ENCODE data around the gene FZR1.
"Not testable (repeated sequence)": the region's sequence is repeated elsewhere in the genome, so short reads cannot be mapped to it uniquely, and the experiment has no call there.

FZR1 gene

GRCh38 chr19:3549816-3550215 lies 43.7 kb downstream of the FZR1 start:
- DNase-seq, result no peak

DNA sequence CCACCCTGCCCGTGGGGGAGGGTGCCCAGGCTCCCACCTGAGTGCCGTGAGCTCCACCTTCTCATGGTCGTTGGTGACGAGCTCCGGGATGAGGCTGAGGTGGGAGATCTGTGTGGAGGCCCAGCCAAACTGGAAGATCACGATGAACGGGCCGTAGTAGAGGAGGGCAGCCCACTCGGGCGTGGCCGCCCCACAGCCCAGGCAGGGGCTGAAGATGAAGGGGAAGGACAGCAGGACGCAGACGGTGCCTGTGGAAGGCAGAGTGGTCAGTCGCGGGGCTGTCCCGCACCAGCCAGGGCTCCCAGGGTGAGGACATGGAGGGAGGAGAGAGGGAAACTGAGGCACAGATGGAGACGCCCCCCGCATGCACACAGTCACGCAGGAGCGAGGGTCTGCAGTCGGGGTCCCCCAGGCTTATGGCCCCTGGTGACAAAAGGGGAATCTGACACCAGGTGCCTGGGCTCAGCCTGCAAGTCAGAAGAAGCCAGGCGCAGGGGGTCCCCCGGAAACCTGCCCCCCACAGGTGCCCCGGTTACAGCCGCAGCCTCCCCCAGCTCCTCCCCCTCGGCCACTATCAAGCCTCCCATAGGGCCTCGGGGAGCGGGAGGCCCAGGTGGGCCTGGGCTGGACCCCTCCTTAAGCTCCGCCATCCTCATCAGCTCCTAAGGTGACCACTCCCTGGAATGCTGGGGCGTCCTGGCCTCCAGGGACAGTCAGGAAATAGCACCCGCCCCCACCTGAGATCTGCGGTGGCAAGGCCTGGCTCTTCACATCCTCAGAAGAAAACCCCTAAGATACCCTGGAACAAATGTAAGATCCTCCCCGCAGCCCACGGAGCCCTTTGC lies 45.1 kb downstream of the FZR1 start:
- no peak for DNase-seq

- no peak for DNase-seq
These were observed 45.6 kb downstream of the FZR1 start for GRCh38 chr19:3551792-3552095.

GRCh38 chr19:3554254-3555083 lies 48.4 kb downstream of the FZR1 start:
- no peak for DNase-seq

DNA sequence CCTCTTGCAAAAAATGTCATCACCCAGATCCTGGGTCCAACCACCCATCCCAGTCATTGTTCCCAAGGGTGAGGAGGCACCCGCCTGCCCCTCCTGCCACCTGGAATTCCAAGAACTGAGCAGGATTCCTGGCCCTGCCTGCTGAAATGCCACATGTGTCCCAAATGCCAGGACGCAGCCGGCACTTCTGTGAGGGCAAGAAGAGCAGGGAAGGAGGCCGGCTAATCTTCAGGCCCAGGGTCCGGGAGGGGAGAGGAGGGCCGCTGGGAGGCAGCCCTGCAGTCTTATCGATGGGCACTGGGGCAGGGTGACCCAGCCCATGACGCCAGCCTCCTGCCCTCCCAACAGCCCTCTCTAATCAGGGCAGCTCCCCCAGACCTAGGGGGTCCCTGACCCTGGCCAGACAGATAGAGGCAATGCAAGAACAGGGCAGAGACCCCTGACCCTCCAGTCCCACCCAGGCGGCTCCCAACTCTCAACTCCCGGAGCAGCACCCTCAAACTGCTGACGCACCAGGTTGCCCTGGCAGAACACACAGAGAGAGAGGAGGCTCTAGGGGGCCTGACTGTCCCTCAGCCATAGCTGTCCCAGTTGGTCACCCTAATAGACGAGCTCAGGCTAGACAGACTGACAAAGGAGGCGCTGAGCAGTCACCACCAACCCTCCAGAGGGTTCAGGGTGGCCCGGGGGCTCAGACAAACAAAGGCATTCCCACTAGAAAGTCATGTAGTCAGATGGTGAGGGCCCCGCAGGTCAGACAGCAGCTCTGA lies 49.7 kb downstream of the FZR1 start:
- DNase-seq, result no peak

GRCh38 chr19:3556423-3556977 lies 50.4 kb downstream of the FZR1 start:
- no peak for DNase-seq

- DNase-seq, result peak; percentile 26
These were observed 50.9 kb downstream of the FZR1 start for GRCh38 chr19:3556978-3557460.

DNA sequence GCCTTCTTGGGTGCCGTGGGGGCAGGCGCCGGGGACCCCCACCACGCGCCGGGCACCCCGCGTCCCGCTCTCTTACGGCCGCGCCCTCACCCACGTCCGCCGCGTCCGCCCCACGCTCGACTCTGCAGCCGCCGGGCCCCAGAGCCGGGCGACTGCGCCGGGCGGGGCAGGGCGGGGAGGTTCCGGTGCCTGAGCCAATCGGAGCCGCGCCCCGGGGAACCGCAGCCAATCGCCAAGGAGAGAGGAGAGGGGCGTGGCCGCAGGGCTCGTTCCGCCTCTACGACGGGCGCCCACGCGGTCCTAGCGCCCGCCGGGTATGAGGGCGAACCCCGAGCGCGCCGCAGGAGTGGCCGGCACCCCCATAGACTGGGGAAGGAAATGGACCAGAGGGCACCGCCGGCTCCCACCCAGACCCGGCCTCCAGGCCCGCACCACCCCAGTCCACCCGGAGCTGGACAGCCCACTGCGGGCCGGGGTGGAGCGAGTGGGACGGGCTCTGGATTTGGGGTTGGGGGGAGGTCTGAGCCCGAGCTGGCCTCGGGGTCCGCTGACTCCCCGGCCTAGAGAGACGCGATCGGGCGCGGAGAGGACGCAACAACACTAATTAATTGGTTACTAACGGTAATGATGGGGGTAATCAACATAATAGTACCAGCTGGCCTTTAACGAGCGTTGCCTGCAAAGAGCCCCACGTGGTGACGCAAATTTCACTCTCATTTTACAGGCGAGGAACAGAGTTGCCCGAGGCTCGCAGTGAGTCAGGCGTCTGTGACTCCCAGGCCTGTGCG lies 51.5 kb downstream of the FZR1 start, which contains the start of gene MFSD12:
TSS of gene MFSD12 (minus strand) at position 126 of the 788 bp plus-strand sequence. CDS start 183 bp downstream, outside the sequence.
- DNase-seq, result peak; percentile 94

GRCh38 chr19:3563709-3564524 lies 57.8 kb downstream of the FZR1 start:
- no peak for DNase-seq

GRCh38 chr19:3565139-3565538 lies 59.0 kb downstream of the FZR1 start:
- no peak for DNase-seq

DNA sequence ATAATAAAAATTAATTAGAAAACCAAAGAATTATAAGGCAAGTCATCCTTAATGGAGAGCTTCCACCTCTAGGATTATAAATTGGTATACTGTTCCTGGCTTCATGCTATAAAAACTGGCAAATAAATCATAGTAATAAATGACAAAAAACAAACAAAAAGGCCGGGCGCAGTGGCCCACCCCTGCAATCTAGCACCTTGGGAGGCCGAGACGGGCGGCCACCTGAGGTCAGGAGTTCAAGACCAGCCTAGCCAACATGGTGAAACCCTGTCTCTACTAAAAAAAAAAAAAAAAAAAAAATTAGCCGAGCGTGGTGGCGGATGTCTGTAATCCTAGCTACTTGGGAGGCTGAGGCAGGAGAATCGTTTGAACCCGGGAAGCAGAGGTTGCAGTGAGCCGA lies 63.9 kb downstream of the FZR1 start:
- DNase-seq, result not testable (repeated sequence)

DNA sequence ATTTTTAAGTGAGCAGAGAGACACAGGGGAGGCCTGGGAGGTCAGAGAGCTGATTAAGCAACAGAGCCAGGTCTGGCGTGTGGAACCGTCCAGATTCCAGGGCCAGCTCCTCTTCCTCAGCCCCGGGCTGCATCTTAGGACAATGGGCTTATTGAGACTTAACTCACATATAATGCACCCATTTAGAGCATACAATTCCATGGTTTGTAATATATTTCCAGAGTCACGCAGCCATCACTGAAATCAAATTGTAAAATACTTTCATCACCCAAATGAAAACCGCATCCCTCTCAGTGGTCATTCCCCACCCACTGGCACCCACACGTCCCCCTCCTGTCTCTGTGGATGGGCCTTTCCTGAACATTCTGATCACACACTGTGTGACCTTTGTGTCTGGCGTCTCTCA lies 64.5 kb downstream of the FZR1 start:
- no peak for DNase-seq

DNA sequence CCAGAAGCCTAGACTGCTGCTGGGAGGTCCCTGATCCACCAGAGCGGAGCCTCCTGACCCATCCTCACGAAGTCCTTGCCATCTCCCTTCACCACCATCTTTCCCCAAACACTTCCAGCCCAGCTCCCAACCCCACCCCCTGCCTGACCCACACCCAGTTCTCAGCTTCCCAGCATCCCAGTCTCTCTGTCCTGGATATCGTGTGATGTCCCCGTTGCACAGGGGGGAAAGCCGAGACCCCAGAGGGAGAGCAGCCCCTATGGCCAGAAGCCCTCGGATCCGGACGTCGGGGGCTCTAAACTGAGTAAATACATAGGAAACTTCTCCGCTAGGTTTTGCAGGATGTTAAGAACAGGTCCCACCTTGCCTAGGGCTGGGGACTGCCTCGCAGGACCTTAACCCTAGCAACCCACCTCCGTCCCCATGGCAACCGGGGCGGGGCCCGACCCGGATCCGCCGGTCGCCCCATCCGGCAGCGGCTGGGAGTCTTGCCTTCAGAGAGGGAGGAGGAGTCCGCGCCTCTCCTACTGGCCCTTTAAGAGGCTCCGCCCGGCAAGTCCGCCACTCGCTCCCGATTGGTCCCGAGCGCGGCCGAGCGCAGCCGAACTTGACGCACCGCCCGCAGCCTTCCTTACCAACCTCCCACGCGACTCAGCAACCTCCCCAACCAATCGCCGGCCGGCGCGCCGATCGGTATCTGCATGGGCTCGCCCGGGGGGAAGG lies 66.2 kb downstream of the FZR1 start:
- peak; percentile 99 for DNase-seq

DNA sequence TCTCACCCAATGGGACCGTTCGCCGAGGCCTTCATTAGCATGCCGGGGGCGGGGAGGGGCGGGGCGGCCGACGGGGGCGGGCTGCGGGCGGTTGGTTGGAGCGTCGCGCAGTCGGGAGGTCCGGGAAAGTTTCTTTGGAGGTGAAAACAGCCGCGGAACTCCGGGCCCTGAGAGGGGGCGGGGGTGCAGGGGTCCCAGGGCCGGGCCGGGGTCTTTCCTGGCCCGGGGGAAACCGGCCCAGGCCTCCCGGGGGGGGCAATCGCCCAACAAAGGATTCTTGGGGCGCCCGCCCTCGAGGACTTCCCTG lies 66.7 kb downstream of the FZR1 start, which contains the start of gene HMG20B:
TSS of gene HMG20B (plus strand) at position 90 of the 307 bp plus-strand sequence. CDS start 366 bp downstream, outside the sequence.
- no peak for DNase-seq

- no peak for DNase-seq
These were observed 67.2 kb downstream of the FZR1 start for GRCh38 chr19:3573162-3573857.

GRCh38 chr19:3573858-3574637 lies 67.9 kb downstream of the FZR1 start:
- DNase-seq, result peak; percentile 63

- no peak for DNase-seq
These were observed 69.2 kb downstream of the FZR1 start for GRCh38 chr19:3575260-3575741.

- no peak for DNase-seq
These were observed 70.0 kb downstream of the FZR1 start for GRCh38 chr19:3575949-3576673.
